GM12874 (cell line): Measurements from ENCODE around the gene SLC5A10.

Experiments used
- CTCF ChIP-seq: IDR thresholded peaks from 2 replicates; pipeline ENCODE4 v1.5.1; 2011; ENCODE audit warnings: low read depth, mild to moderate bottlenecking, control low read depth, low read length, moderate library complexity; ENCODE audit not compliant: insufficient read depth

SLC5A10 gene

GRCh38 chr17:18919963-18920362 lies 32.0 kb upstream of the SLC5A10 start:
- TF ChIP-seq CTCF = no peak

GRCh38 chr17:18920911-18921441 lies 31.0 kb upstream of the SLC5A10 start:
- TF ChIP-seq CTCF = no peak

GRCh38 chr17:18921485-18921884 lies 30.5 kb upstream of the SLC5A10 start:
- TF ChIP-seq CTCF = no peak

- TF ChIP-seq CTCF = no peak
These were observed 30.0 kb upstream of the SLC5A10 start for GRCh38 chr17:18921912-18922451.

- no peak for TF ChIP-seq CTCF
These were observed 26.8 kb upstream of the SLC5A10 start for GRCh38 chr17:18925187-18925586.

- no peak for TF ChIP-seq CTCF
These were observed 23.3 kb upstream of the SLC5A10 start for GRCh38 chr17:18928628-18929125.

- TF ChIP-seq CTCF = no peak
These were observed 19.5 kb upstream of the SLC5A10 start for GRCh38 chr17:18932360-18933055.
